Measurements from ENCODE around the gene UNC5B. TPM values are rescaled to one million over a fixed set of nuclear protein-coding genes. Genes with fewer than 3 reads are reported as not detected.
A peak's percentile ranks its signal among the peaks of the same experiment; 100 is the strongest.

Gene UNC5B
- total and polyA plus RNA-seq, 8 donors, result 14.4 to 31.2 (median 21.4) TPM

- intact Hi-C loops (cut with DNase I), result no loop called here
- H3K9me3 ChIP-seq, result no peaks in the 10 kb centered on the region
- no peak for ATAC-seq
- H3K27me3 ChIP-seq, result no peaks in the 10 kb centered on the region
- DNase-seq, result no peak
- H3K4me3 ChIP-seq, result no peak overlapping the region
- H3K27ac ChIP-seq, result no peak overlapping the region
- H3K36me3 ChIP-seq, result no peaks in the 10 kb centered on the region
- H3K4me1 ChIP-seq, result peaks cover 24 to 29% of the 10 kb centered on the region in 2 donors
- no peak for TF ChIP-seq CTCF (IDR thresholded peaks at IDR 0.05)
Observed at GRCh38 chr10:71258446-71259145, 46.2 kb downstream of the UNC5B start.

GRCh38 chr10:71259282-71259681 lies 46.9 kb downstream of the UNC5B start:
- H3K27ac ChIP-seq, result no peak overlapping the region
- H3K36me3 ChIP-seq, result no peaks in the 10 kb centered on the region
- H3K4me1 ChIP-seq, result peaks cover 24 to 29% of the 10 kb centered on the region in 2 donors
- H3K9me3 ChIP-seq, result no peaks in the 10 kb centered on the region
- H3K4me3 ChIP-seq, result no peak overlapping the region
- DNase-seq (no peak), ATAC-seq (no peak)
- no peak for TF ChIP-seq CTCF (IDR thresholded peaks at IDR 0.05)
- H3K27me3 ChIP-seq, result no peaks in the 10 kb centered on the region
- intact Hi-C loops (cut with DNase I), result no loop called here

GRCh38 chr10:71259815-71260501 lies 47.6 kb downstream of the UNC5B start:
- Histone ChIP-seq H3K27me3 (no peaks in the 10 kb centered on the region), H3K4me1 (peaks cover 24 to 29% of the 10 kb centered on the region in 2 donors), H3K36me3 (no peaks in the 10 kb centered on the region), H3K4me3 (no peak overlapping the region), H3K27ac (peak overlapping the region; percentile 2 to 44), H3K9me3 (no peaks in the 10 kb centered on the region)
- intact Hi-C loops (cut with DNase I), result no loop called here
- DNase-seq (peak in 1 of 4 donors; percentile 61), ATAC-seq (peak; percentile 62)
- TF ChIP-seq CTCF (IDR thresholded peaks at IDR 0.05), result no peak

- DNase-seq (peak in 2 of 4 donors; percentile 73 to 76), ATAC-seq (peak; percentile 76)
- H3K4me1 ChIP-seq, result peaks cover 18 to 21% of the 10 kb centered on the region in 2 donors
- H3K27ac ChIP-seq, result peak overlapping the region; percentile 2 to 44
- no peaks in the 10 kb centered on the region for H3K27me3 ChIP-seq
- no peaks in the 10 kb centered on the region for H3K9me3 ChIP-seq
- H3K36me3 ChIP-seq, result no peaks in the 10 kb centered on the region
- intact Hi-C loops (cut with DNase I), result no loop called here
- H3K4me3 ChIP-seq, result no peak overlapping the region
- TF ChIP-seq CTCF (IDR thresholded peaks at IDR 0.05), result no peak
Observed at GRCh38 chr10:71260622-71261325, 48.4 kb downstream of the UNC5B start.

- H3K27me3 ChIP-seq, result no peaks in the 10 kb centered on the region
- TF ChIP-seq CTCF (IDR thresholded peaks at IDR 0.05), result no peak
- no peak overlapping the region for H3K27ac ChIP-seq
- ATAC-seq (no peak), DNase-seq (no peak)
- no peak overlapping the region for H3K4me3 ChIP-seq
- intact Hi-C loops (cut with DNase I), result no loop called here
- peaks cover 14 to 21% of the 10 kb centered on the region in 2 donors for H3K4me1 ChIP-seq
- no peaks in the 10 kb centered on the region for H3K36me3 ChIP-seq
- H3K9me3 ChIP-seq, result no peaks in the 10 kb centered on the region
Observed at GRCh38 chr10:71262027-71262426, 49.7 kb downstream of the UNC5B start.
